Body of pancreas (tissue), 4 donors: ENCODE measurements around the gene SNRNP27.

ENCODE experiments used
- CTCF ChIP-seq, 7 experiments: fragments of 450-650 bp in 4 of 7; fragments of 200-600 bp in 3 of 7; sonication (generic) in 3 of 7; IDR thresholded peaks; one replicate each; pipeline ENCODE4 v1.5.1; 2016 to 2019; ENCODE audit warnings: antibody characterized with exemption in 7 of 7
- POLR2A ChIP-seq, 3 donors: fragments of 450-650 bp; IDR thresholded peaks; one replicate each; pipeline ENCODE4 v1.6.1; 2016; ENCODE audit warnings: antibody characterized with exemption in 3 of 3, mild to moderate bottlenecking in 2 of 3

- TF ChIP-seq CTCF (IDR thresholded peaks at IDR 0.05) (no peak), POLR2A (IDR thresholded peaks at IDR 0.05) (no peak)
Measured at GRCh38 chr2:69931832-69932595, 38.3 kb downstream of the SNRNP27 start.
